GM06990 (cell line): Measurements from ENCODE around the gene AATF.

Experiments
- DNase-seq: peaks from one replicate; pipeline ENCODE4 v3.0.0-alpha.2; 2011; ENCODE audit not compliant: insufficient read length; ENCODE audit errors: extremely low read depth
- H3K27me3 ChIP-seq: replicated peaks from 2 replicates; pipeline ENCODE4 v1.6.0; 2011; ENCODE audit warnings: low read length; ENCODE audit not compliant: control insufficient read depth, insufficient read depth
- H3K36me3 ChIP-seq: 2 replicates; pipeline ENCODE4 v1.5.1; 2011; ENCODE audit warnings: low read length; ENCODE audit not compliant: control insufficient read depth, insufficient read depth
- H3K4me3 ChIP-seq: replicated peaks from 2 replicates; pipeline ENCODE4 v1.5.1; 2011; ENCODE audit warnings: low read depth, mild to moderate bottlenecking, control low read depth, low read length
- CTCF ChIP-seq: IDR thresholded peaks from 2 replicates; pipeline ENCODE4 v1.5.1; 2011; ENCODE audit warnings: low read length, control low read depth, mild to moderate bottlenecking, inconsistent platforms; ENCODE audit not compliant: insufficient read depth, poor library complexity, severe bottlenecking

AATF gene

DNA sequence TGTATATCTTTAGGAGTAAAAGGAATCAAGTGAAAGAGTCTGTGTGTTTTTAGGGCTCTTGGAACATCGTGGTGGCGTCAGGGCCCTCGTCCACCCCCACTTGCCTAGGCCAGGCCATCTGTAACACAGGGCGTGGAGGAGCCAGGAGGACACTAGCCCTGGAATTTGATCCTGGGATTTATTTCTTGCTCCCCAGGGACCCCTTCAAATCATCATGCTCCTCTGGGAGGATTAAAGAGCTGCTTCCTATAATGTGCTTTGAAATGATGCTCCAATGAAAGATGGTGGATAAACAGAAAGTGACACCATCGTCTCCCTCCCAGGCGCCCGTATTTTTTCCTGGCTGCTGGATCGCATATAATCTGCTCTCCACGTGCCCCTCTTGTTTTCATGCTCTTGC, 113.3 kb downstream of the AATF start:
- Histone ChIP-seq H3K27me3 (no peaks in the 10 kb centered on the region), H3K36me3 (no peaks in the 10 kb centered on the region), H3K4me3 (no peak overlapping the region)
- no peak for DNase-seq
- no peak for TF ChIP-seq CTCF

DNA sequence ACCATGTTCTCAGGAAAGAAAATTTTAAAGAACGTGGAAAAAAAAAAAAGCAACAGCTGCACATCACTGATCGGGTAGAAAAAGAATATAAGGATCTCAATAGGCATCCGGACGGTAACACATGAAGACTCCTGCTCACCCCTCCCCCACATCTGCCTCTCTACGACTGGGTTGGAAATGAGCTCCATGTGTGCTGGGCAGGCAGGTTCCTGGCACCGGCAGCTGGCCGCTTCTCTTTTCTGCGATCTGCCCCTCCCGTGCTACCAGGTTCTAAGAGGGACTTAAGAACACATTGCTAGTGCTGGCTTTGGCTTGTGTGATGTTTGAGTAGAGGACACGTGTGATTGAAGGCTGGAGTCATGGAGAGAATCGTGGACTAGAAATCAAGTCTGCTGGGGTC, 115.5 kb downstream of the AATF start:
- no peak overlapping the region for H3K4me3 ChIP-seq
- no peaks in the 10 kb centered on the region for H3K27me3 ChIP-seq
- no peak for TF ChIP-seq CTCF
- no peak for DNase-seq
- no peaks in the 10 kb centered on the region for H3K36me3 ChIP-seq

- DNase-seq: no peak
- TF ChIP-seq CTCF: no peak
- no peaks in the 10 kb centered on the region for H3K27me3 ChIP-seq
- no peak overlapping the region for H3K4me3 ChIP-seq
- H3K36me3 ChIP-seq: no peaks in the 10 kb centered on the region
Observed at GRCh38 chr17:37064956-37065355, 116.2 kb downstream of the AATF start.

DNA sequence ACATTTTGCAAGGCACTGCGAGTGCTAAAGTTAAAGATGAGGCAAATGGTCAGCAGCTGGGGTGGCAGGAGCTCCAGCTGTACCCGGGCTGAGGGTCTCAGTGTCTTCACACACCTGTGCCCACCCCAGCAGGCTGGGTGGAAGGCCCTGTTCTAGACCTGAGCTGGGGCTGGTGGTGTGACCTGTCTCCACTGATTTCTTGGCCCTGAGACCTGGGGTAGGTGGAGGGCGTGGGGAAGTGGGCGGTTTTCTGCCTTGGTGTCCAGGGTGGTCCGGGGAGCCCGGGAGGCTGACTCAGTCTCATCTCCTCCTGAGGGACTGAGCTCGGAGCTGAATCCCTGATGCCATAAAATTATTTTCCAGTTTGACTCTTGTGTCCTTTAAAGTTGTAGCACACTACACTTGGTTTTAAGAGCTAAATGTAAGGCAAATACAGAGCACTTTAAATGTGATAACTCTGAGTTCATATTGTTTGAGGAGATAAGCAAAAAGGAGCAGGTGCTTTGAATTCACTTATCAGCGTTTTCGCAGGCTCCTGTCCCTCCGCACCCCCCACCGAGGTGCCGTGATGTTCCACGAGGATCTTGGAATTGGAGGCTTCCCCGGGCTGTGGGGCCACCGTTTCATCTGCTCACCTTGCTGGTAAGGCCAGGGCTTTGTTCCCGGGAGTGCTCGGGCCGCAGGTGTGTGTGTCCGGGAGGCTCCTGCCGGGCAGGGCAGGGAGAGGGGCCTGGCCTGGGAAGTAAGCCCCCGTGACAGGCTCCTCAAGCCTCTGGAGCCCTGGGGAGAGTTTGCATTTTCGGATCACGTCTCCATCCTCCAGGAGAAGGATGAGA, 117.0 kb downstream of the AATF start:
- no peak for TF ChIP-seq CTCF
- no peak for DNase-seq
- no peaks in the 10 kb centered on the region for H3K27me3 ChIP-seq
- no peaks in the 10 kb centered on the region for H3K36me3 ChIP-seq
- H3K4me3 ChIP-seq: no peak overlapping the region

- TF ChIP-seq CTCF: no peak
Observed at GRCh38 chr17:37066322-37067255, 117.8 kb downstream of the AATF start.

More at GRCh38 chr17:37066322-37067255, 117.8 kb downstream of the AATF start:
- Histone ChIP-seq H3K36me3 (no peaks in the 10 kb centered on the region), H3K27me3 (no peaks in the 10 kb centered on the region), H3K4me3 (no peak overlapping the region)
- no peak for DNase-seq
